HG03039 (cell line): ENCODE data around the gene GPX4.

Experiments
- ATAC-seq: cut with Tn5 transposase; IDR thresholded peaks from one replicate; pipeline ENCODE4 v1.9.1; 2021; ENCODE audit warnings: mild to moderate bottlenecking, moderate library complexity; ENCODE audit not compliant: unreplicated experiment

GPX4 gene

GRCh38 chr19:1068009-1069001 is 35.5 kb upstream of the GPX4 start:
- ATAC-seq = no peak

GRCh38 chr19:1069009-1069779 is 34.6 kb upstream of the GPX4 start:
- no peak for ATAC-seq

DNA sequence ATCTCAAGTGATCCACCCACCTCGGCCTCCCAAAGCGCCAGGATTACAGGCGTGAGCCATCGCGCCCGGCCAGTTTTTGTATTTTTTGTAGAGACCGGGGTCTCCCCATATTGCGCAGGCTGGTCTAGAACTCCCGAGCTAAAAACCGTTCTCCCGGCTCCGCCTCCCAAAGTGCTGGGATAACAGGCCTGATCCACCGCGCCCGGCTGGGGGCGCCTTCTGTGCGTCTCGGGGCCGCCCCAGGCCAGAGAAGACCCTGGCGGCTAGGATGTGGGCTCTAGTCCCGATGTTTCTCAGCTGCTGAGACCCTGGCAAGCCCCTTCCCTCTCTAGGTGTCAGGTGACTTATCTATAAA is 33.2 kb upstream of the GPX4 start:
- no peak for ATAC-seq

- ATAC-seq = no peak
Measured at GRCh38 chr19:1070931-1071791, 32.6 kb upstream of the GPX4 start.

- ATAC-seq = no peak
Measured at GRCh38 chr19:1072371-1073015, 31.3 kb upstream of the GPX4 start.

- no peak for ATAC-seq
Measured at GRCh38 chr19:1073063-1073955, 30.5 kb upstream of the GPX4 start.

GRCh38 chr19:1073956-1074517 is 29.8 kb upstream of the GPX4 start:
- ATAC-seq = no peak

GRCh38 chr19:1074544-1075283 is 29.1 kb upstream of the GPX4 start:
- no peak for ATAC-seq

- ATAC-seq = no peak
Measured at GRCh38 chr19:1076046-1076386, 27.8 kb upstream of the GPX4 start.

- ATAC-seq = peak; percentile 44
Measured at GRCh38 chr19:1076951-1077350, 26.8 kb upstream of the GPX4 start.

GRCh38 chr19:1079566-1080111 is 24.2 kb upstream of the GPX4 start:
- no peak for ATAC-seq

DNA sequence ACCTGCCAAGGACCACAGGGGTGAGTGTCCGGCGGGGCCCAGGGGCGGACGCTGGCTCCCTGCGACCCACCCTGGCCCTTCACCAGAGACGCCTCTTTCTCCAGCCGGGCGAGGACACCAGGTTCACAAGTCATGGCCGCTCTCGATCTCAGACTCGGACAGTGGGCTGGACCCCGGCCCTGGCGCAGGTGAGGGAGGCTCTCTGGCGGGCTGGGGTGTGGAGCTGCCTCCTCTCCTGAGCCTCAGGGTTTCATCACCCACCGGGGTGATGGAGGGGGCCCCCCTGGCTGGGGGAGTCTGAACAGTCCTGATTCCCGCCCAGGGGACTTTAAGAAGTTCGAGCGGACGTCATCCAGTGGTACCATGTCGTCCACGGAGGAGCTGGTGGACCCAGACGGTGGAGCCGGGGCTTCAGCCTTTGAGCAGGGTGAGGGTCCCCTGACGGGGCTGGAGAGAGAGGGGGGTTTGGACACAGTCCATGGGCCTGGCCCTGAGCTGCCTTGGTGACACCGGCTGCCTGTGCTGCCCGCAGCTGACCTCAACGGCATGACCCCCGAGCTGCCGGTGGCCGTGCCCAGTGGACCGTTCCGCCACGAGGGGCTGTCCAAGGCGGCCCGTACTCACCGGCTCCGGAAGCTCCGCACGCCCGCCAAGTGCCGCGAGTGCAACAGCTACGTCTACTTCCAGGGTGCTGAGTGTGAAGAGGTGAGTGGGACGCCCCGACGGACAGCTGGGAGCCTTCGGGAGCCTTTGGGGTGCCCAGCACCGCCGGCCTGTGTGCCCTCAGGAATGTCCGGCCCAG is 23.2 kb upstream of the GPX4 start:
- ATAC-seq = no peak

- no peak for ATAC-seq
Measured at GRCh38 chr19:1081301-1082164, 22.3 kb upstream of the GPX4 start.

DNA sequence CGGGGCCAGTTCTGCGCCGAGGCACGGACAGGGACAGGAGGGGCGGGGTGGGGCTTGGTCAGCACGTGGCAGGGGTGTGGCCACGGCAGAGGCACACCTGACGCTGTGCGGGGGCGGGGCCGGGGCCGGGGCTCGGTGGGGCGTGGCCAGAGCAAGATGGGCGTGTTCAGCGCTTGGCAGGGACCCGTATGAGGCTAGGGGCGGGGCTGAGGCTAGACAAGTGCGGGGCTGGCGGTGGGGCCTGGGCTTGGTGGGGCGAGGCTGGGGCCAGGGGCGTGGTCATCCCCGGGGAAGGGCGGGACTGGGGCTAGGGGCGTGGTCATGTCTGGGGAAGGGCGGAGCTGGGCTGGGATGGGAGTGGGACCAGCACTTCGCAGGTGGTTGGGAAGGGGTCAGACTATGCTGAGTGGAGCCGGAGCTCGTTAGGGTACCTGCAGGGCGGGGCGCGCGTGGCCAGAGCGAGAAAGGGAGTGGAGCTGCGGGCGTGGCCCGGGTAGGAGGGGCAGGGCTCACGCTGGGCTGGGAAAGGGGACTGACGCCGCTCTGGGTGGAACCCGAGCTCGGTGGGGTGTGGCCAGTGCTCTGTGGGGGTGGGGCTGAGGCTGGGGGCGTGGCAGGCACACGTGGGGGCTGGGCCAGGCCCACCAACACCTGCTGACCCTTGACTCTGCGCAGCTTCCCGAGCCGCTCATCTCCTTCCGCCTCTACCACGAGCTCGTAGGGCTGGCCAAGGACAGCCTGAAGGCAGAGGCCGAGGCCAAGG is 21.4 kb upstream of the GPX4 start:
- no peak for ATAC-seq

DNA sequence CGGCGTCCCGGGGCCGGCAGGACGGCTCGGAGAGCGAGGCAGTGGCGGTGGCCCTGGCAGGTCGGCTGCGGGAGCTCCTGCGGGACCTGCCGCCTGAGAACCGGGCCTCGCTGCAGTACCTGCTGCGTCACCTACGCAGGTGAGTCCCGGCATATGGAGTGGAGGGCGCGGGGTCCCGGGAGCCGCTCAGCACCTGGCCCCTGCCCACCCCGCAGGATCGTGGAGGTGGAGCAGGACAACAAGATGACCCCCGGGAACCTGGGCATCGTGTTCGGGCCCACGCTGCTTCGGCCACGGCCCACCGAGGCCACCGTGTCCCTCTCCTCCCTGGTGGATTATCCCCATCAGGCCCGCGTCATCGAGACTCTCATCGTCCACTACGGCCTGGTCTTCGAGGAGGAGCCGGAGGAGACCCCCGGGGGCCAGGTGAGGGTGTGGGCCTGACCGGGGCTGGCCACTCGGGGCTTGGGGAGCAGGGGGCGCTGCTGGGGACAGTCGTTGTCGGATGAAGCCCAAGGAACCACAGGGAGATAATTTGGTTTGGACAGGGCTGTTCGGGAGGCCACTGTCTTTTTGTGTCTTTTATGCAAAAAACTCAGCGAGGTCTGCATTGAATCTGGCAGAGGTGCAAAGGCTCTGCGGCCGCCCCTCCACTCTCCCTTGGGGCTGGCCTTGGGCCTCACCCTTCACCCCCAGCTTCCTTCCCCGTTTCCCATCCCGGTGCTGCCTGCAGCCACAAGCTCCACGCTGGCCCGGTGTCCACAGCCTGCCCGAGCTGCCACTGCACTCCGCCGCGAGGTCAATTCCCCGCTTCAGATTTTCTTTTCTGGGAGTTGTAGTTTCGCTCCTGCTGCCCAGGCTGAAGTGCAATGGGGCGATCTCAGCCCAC is 20.6 kb upstream of the GPX4 start:
- ATAC-seq = no peak
